BE2C (cell line): ENCODE results near the gene SLC8A2.

Experiments
- DNase-seq: peaks from one replicate; pipeline ENCODE4 v3.0.0-alpha.2; 2020
- H3K27me3 ChIP-seq: fragments of 250-450 bp; sonication (Bioruptor Pico); 2 replicates; pipeline ENCODE4 v1.5.1; 2020; ENCODE audit warnings: mild to moderate bottlenecking
- H3K36me3 ChIP-seq: fragments of 250-450 bp; sonication (Bioruptor Pico); 2 replicates; pipeline ENCODE4 v1.5.1; 2020; ENCODE audit warnings: mild to moderate bottlenecking
- H3K4me1 ChIP-seq: fragments of 250-450 bp; sonication (Bioruptor Pico); 2 replicates; pipeline ENCODE4 v1.5.1; 2020
- H3K4me3 ChIP-seq: 2 replicates; pipeline ENCODE4 v1.5.1; 2011; ENCODE audit warnings: low read depth, low read length
- H3K9me3 ChIP-seq: fragments of 250-450 bp; sonication (Bioruptor Pico); 2 replicates; pipeline ENCODE4 v1.5.1; 2020
- CTCF ChIP-seq: IDR thresholded peaks from 2 replicates; pipeline ENCODE4 v1.5.1; 2012; ENCODE audit warnings: mild to moderate bottlenecking, low read depth, low read length

The SLC8A2 gene

DNA sequence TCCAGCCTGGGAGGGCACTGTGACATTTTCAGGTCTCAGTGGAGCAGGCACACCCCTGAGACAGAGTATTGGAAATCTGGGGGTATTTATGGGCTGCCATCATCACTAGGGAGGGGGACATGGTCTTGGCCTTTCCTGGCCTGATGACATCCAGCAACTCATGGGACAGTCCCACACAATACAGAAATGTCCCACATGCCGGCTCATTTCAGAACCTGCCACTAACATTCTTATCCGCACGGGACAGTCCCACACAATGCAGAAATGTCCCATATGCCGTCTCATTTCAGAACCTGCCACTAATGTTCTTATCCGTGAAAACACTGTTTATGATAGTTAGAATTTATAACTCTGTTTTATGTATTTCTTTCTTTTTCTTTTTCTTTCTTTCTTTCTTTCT is 9.8 kb downstream of the SLC8A2 start:
- H3K27me3 ChIP-seq, result peaks cover 2% of the 10 kb centered on the region; the same call in 1 of the 2 replicates
- DNase-seq, result no peak
- no peaks in the 10 kb centered on the region for H3K9me3 ChIP-seq
- H3K4me1 ChIP-seq, result no peaks in the 10 kb centered on the region
- H3K4me3 ChIP-seq, result no peak overlapping the region
- H3K36me3 ChIP-seq, result no peaks in the 10 kb centered on the region
- no peak for TF ChIP-seq CTCF

GRCh38 chr19:47459477-47459876 is 12.2 kb downstream of the SLC8A2 start:
- Histone ChIP-seq H3K4me3 (no peak overlapping the region), H3K27me3 (peaks cover 2% of the 10 kb centered on the region; the same call in 1 of the 2 replicates), H3K9me3 (no peaks in the 10 kb centered on the region), H3K36me3 (no peaks in the 10 kb centered on the region), H3K4me1 (no peaks in the 10 kb centered on the region)
- DNase-seq, result no peak
- TF ChIP-seq CTCF, result no peak

DNA sequence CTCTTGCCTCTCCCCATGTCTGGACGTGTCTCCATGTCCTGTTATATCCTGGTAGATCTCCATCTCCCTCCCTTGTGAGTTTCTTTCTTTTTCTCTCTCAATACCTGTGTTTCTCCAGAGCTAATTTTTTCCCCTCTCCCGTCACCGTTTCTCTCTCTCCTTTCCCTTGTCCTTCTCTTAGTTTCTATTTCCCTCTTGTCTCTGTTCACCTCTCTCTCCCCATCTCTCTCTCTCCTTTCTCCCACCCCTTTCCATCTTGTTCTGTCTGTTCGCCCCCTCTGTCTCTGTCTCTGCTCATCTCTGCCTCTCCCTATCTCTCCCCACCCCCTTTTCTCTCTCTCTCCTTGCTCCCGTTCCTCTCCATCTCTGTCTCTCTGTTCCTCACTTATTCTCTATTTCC is 13.0 kb downstream of the SLC8A2 start:
- peaks cover 2% of the 10 kb centered on the region; the same call in 1 of the 2 replicates for H3K27me3 ChIP-seq

GRCh38 chr19:47456721-47457474 is 14.8 kb downstream of the SLC8A2 start:
- Histone ChIP-seq H3K4me3 (no peak overlapping the region), H3K36me3 (no peaks in the 10 kb centered on the region), H3K27me3 (peaks cover 2% of the 10 kb centered on the region; the same call in 1 of the 2 replicates), H3K9me3 (no peaks in the 10 kb centered on the region), H3K4me1 (no peaks in the 10 kb centered on the region)
- no peak for DNase-seq
- TF ChIP-seq CTCF, result no peak

More for the DNA sequence above, 13.0 kb downstream of the SLC8A2 start:
- H3K36me3 ChIP-seq, result no peaks in the 10 kb centered on the region
- no peak for TF ChIP-seq CTCF
- no peak for DNase-seq
- no peaks in the 10 kb centered on the region for H3K4me1 ChIP-seq
- H3K9me3 ChIP-seq, result no peaks in the 10 kb centered on the region
- H3K4me3 ChIP-seq, result no peak overlapping the region

DNA sequence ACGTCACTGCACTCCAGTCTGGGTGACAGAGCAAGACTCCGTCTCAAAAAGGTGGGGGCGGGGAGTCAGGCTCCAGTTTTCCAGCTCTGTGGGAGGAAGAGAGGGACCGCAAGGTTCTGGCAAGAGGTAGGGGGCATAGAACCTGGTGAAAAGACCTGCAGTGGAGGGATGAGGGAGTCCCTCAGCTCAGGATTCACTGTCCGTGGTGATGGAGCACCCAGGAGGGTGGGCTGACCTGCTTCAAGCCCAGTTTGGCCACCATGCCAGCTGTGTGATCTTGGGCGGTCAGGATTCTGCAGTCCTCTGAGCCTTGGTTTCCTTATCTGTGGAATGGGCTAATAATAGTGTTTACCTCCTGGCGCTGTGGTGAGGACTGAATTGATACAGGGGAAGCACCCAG is 21.2 kb downstream of the SLC8A2 start:
- Histone ChIP-seq H3K9me3 (peaks cover 5% of the 10 kb centered on the region), H3K4me1 (peaks cover 9% of the 10 kb centered on the region), H3K36me3 (no peaks in the 10 kb centered on the region), H3K27me3 (peaks cover 3% of the 10 kb centered on the region; the same call in 1 of the 2 replicates), H3K4me3 (no peak overlapping the region)
- no peak for TF ChIP-seq CTCF
- DNase-seq, result no peak

DNA sequence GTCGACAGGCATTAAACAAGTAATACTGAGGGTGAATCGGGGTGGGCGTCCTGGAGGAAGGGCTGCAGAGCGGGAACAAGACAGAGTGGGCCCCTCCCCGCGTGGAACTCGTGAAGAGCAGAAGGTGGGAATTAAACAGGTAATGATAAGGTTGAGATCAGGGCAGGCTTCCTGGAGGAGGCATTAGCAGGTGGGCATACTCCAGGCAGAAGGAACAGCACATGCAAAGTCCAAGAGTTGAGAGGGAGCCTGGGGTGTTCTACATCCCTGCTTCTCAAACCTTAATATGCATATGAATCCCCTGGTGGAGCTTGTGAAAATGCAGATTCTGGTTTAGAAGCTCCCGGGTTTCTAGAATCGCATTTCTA is 23.3 kb downstream of the SLC8A2 start:
- Histone ChIP-seq H3K9me3 (peaks cover 5% of the 10 kb centered on the region), H3K4me1 (peaks cover 10% of the 10 kb centered on the region), H3K36me3 (no peaks in the 10 kb centered on the region), H3K27me3 (peaks cover 3% of the 10 kb centered on the region; the same call in 1 of the 2 replicates), H3K4me3 (no peak overlapping the region)
- no peak for TF ChIP-seq CTCF
- no peak for DNase-seq
